K562 (cell line): ENCODE results near the gene ZNF385C.

Experiments
- BRF2 ChIP-seq: IDR thresholded peaks from 3 replicates; pipeline ENCODE4 v1.6.1; 2011; ENCODE audit warnings: borderline replicate concordance, mild to moderate bottlenecking; ENCODE audit not compliant: insufficient read length, insufficient read depth
- CAMTA2 ChIP-seq: fragments of 250-450 bp; sonication (Bioruptor Pico); conservative IDR thresholded peaks from 2 replicates; pipeline ENCODE4 v1.5.1; 2022
- EZH2 ChIP-seq: IDR thresholded peaks from 2 replicates; pipeline ENCODE4 v1.6.1; 2012; ENCODE audit warnings: low read depth, mild to moderate bottlenecking, inconsistent platforms, low read length, borderline replicate concordance
- FOXK1 ChIP-seq: sonication (generic); formaldehyde crosslinking; IDR thresholded peaks from 2 replicates; pipeline ENCODE4 v1.8.0; 2022; ENCODE audit warnings: missing genetic modification reagents, mild to moderate bottlenecking, borderline replicate concordance
- POLR2AphosphoS5 ChIP-seq: IDR thresholded peaks from 2 replicates; pipeline ENCODE4 v1.6.1; 2011; ENCODE audit warnings: mild to moderate bottlenecking, low read depth, low read length, moderate library complexity; ENCODE audit not compliant: control insufficient read depth, insufficient read depth
- SIRT6 ChIP-seq: IDR thresholded peaks from one replicate; pipeline ENCODE4 v1.6.1; 2012; ENCODE audit warnings: low read depth, mild to moderate bottlenecking, control low read depth, inconsistent platforms, low read length, moderate library complexity
- ZNF12 ChIP-seq: sonication (generic); formaldehyde crosslinking; IDR thresholded peaks from 2 replicates; pipeline ENCODE4 v1.4.0; 2020; ENCODE audit warnings: mild to moderate bottlenecking, missing genetic modification reagents

GRCh38 chr17:42138749-42139492, 40.6 kb upstream of the ZNF385C start:
- TF ChIP-seq SIRT6: no peak
- TF ChIP-seq EZH2: no peak
- no peak for TF ChIP-seq CAMTA2
- TF ChIP-seq FOXK1 (CRISPR knock-in tag): no peak
- no peak for TF ChIP-seq ZNF12 (CRISPR knock-in tag)
- no peak for TF ChIP-seq POLR2AphosphoS5
- TF ChIP-seq BRF2: no peak
